B cell (primary cell): ENCODE results near the gene POLD4. TPM values are rescaled to one million over a fixed set of nuclear protein-coding genes. Genes with fewer than 3 reads are reported as not detected.

Experiments
- ATAC-seq: fragments of 200-7000 bp; cut with Tn5 transposase; one replicate; pipeline ENCODE4 v1.10.0; 2021; ENCODE audit warnings: low read depth, mild to moderate bottlenecking, moderate number of reproducible peaks, moderate library complexity
- CTCF ChIA-PET: fragments of 350-600 bp; sonication (Branson Sonifier 250); formaldehyde crosslinking; loops from one replicate; lab custom pipeline; 2021; ENCODE audit warnings: antibody characterized with exemption, inconsistent platforms; lab: Charles Lee
- POLR2A ChIA-PET: fragments of 350-600 bp; sonication (Branson Sonifier 250); formaldehyde crosslinking; loops from one replicate; lab custom pipeline; 2021; ENCODE audit warnings: antibody characterized with exemption; lab: Charles Lee
- DNase-seq: peaks from one replicate; pipeline ENCODE4 v3.0.0; 2013
- H2AFZ ChIP-seq: 2 replicates; pipeline ENCODE4 v1.6.1; 2012; ENCODE audit warnings: mild to moderate bottlenecking, low read depth, low read length; ENCODE audit not compliant: insufficient read depth, poor library complexity, severe bottlenecking
- H3K27ac ChIP-seq, 2 donors: 1 replicate in 1 of 2; 2 replicates in 1 of 2; pipeline ENCODE4 v1.5.1; 2012 to 2013; ENCODE audit warnings: low read length in 2 of 2, mild to moderate bottlenecking in 2 of 2, moderate library complexity in 1 of 2
- H3K27me3 ChIP-seq, 4 experiments: fragments of 200-600 bp in 1 of 4; sonication (generic) in 1 of 4; replicated peaks in 1 of 4; 1 replicate in 2 of 4; 2 replicates in 2 of 4; pipeline versions ENCODE4 v1.6.1 to v1.7.0; 2013 to 2016; ENCODE audit warnings: low read length in 3 of 4, mild to moderate bottlenecking in 2 of 4, mixed read lengths in 1 of 4, moderate library complexity in 1 of 4; ENCODE audit not compliant: insufficient read depth in 4 of 4, control insufficient read depth in 3 of 4; ENCODE audit errors: control extremely low read depth in 1 of 4
- H3K36me3 ChIP-seq, 2 experiments: replicated peaks in 1 of 2; 1 replicate in 1 of 2; 2 replicates in 1 of 2; pipeline versions ENCODE4 v1.6.1 to v1.7.1; 2013; ENCODE audit warnings: low read length in 1 of 2; ENCODE audit not compliant: insufficient read depth in 2 of 2, control insufficient read depth in 1 of 2; ENCODE audit errors: control extremely low read depth in 1 of 2, extremely low read depth in 1 of 2
- H3K4me1 ChIP-seq, 2 donors: fragments of 200-600 bp in 1 of 2; sonication (generic) in 1 of 2; 1 replicate in 1 of 2; 2 replicates in 1 of 2; pipeline versions ENCODE4 v1.5.1 to v1.6.1; 2013 to 2017; ENCODE audit warnings: low read length in 2 of 2; ENCODE audit not compliant: control insufficient read depth in 2 of 2, insufficient read depth in 2 of 2
- H3K4me2 ChIP-seq: replicated peaks from 2 replicates; pipeline ENCODE3; 2012; ENCODE audit warnings: mild to moderate bottlenecking, low read depth, low read length; ENCODE audit not compliant: poor library complexity, severe bottlenecking
- H3K4me3 ChIP-seq, 5 experiments: fragments of 200-600 bp in 1 of 5; sonication (generic) in 1 of 5; 1 replicate in 3 of 5; 2 replicates in 2 of 5; pipeline versions ENCODE4 v1.5.1 to v1.7.0; 2011 to 2016; ENCODE audit warnings: low read length in 4 of 5, mild to moderate bottlenecking in 4 of 5, low read depth in 2 of 5, control low read depth in 1 of 5, moderate library complexity in 1 of 5; ENCODE audit not compliant: insufficient read depth in 1 of 5; ENCODE audit errors: control extremely low read depth in 1 of 5, extremely low read depth in 1 of 5
- H3K79me2 ChIP-seq: fragments of 200-600 bp; sonication (generic); one replicate; pipeline ENCODE4 v1.6.0; 2016; ENCODE audit warnings: low read length; ENCODE audit not compliant: control insufficient read depth, insufficient read depth
- H3K9ac ChIP-seq: fragments of 200-600 bp; sonication (generic); 2 replicates; pipeline ENCODE4 v1.6.1; 2017; ENCODE audit warnings: mild to moderate bottlenecking, low read length, moderate library complexity
- H3K9me3 ChIP-seq, 3 donors: one replicate each; pipeline versions ENCODE4 v1.6.1 to v1.7.1; 2013; ENCODE audit warnings: low read length in 2 of 3; ENCODE audit not compliant: control insufficient read depth in 2 of 3, insufficient read depth in 1 of 3; ENCODE audit errors: control extremely low read depth in 1 of 3
- H4K20me1 ChIP-seq: 2 replicates; pipeline ENCODE4 v1.6.0; 2012; ENCODE audit warnings: mild to moderate bottlenecking, low read length; ENCODE audit not compliant: insufficient read depth, control insufficient read depth, poor library complexity, severe bottlenecking
- H3K27ac Mint-ChIP-seq: one replicate; pipeline ENCODE4 v1.8.0; 2021; ENCODE audit warnings: mixed read lengths
- H3K27me3 Mint-ChIP-seq: one replicate; pipeline ENCODE4 v1.8.0; 2021; ENCODE audit warnings: mixed read lengths
- H3K4me1 Mint-ChIP-seq: one replicate; pipeline ENCODE4 v1.8.0; 2021; ENCODE audit warnings: mixed read lengths
- H3K4me3 Mint-ChIP-seq: one replicate; pipeline ENCODE4 v1.8.0; 2021; ENCODE audit warnings: mixed read lengths
- H3K9me3 Mint-ChIP-seq: one replicate; pipeline ENCODE4 v1.8.0; 2022; ENCODE audit warnings: mixed read lengths; ENCODE audit not compliant: insufficient read depth
- EZH2 ChIP-seq: IDR thresholded peaks from 2 replicates; pipeline ENCODE4 v1.6.1; 2012; ENCODE audit warnings: borderline replicate concordance, low read depth, mild to moderate bottlenecking, moderate library complexity, low read length; ENCODE audit not compliant: insufficient read depth, poor library complexity, severe bottlenecking
- WGBS: methylation state at CpG from one replicate; pipeline ENCODE4 v1.1.5; 2013; ENCODE audit warnings: missing lambda C conversion rate; ENCODE audit not compliant: insufficient coverage; 5-methylcytosine and 5-hydroxymethylcytosine counted together
- intact Hi-C: fragments of 100-400 bp; cut with micrococcal nuclease; formaldehyde crosslinking; loops from one replicate; pipeline ENCODE4 v1.10.0; 2022
- polyA plus RNA-seq: library from polyadenylated mRNA; depleted of rRNA; stranded (reverse); fragments of >200 nt; gene quantifications from 2 replicates; pipeline ENCODE4 v1.2.3, GENCODE V29; 2012
- total RNA-seq, 2 donors: library from RNA; stranded (reverse); fragments of 120-200 nt in 1 of 2; gene quantifications; 1 replicate in 1 of 2; 2 replicates in 1 of 2; pipeline versions ENCODE4 v1.2.3 to v1.2.4, GENCODE V29; 2013 to 2022
- TF ChIP-seq, protein P1 (sequence below): fragments of 200-600 bp; IDR thresholded peaks from one replicate; pipeline ENCODE4 v1.8.0; 2022; ENCODE audit warnings: antibody characterized with exemption, mild to moderate bottlenecking

The POLD4 gene
- total and polyA plus RNA-seq, 2 donors (not counting 1 experiment from before 2014, with no cell fraction given), result 210 to 559 TPM

DNA sequence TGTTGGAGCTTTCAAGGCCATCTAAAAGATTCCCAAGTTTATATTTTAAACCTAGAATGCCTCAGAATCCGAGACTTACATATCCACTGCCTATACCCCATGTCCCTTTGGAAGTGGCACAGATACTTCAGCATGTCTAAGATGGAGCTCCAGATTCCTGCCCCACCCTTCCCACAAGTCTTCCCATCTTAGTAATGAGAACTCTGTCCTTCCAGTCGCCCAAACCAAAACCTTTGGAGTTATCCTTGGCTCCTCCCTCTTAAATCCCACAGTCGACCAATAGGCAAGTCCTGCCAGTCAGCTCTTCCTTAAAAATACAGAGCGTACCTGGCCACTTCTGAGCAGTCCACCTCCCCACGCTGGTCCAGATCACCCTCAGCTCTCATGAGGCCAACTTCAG is 4.3 kb downstream of the POLD4 start:
- 95% methylated on average over 5 of the region's 5 CpGs for WGBS
- Histone ChIP-seq H3K79me2 (peaks cover 60% of the 10 kb centered on the region), H2AFZ (no peak overlapping the region), H3K4me3 (no peak overlapping the region), H4K20me1 (peaks cover 20% of the 10 kb centered on the region), H3K9ac (no peak overlapping the region), H3K9me3 (no peaks in the 10 kb centered on the region), H3K4me1 (peaks cover 70 to 88% of the 10 kb centered on the region in 2 donors), H3K27ac (peak overlapping the region in 1 of 2 donors; percentile 65), H3K4me2 (peak overlapping the region; percentile 57), H3K36me3 (peaks cover 0 to 9% of the 10 kb centered on the region in 2 experiments), H3K27me3 (no peaks in the 10 kb centered on the region)
- Mint-ChIP-seq H3K9me3 (no peaks in the 10 kb centered on the region), H3K4me1 (peaks cover 78% of the 10 kb centered on the region), H3K27me3 (no peaks in the 10 kb centered on the region), H3K4me3 (no peak overlapping the region), H3K27ac (peak overlapping the region; percentile 84)
- intact Hi-C loops, result loop anchor here (10.0 kb wide), 1 partner anchor 234 kb away; the partner anchor contains the start of gene KDM2A
- ChIA-PET POLR2A (interaction anchor here (0.6 to 0.7 kb wide), 4 partner anchors 11 to 32 kb away, joined by 3 to 4 read pairs (median 4); partner anchors contain the start of gene CLCF1), CTCF (interaction anchor here (1.2 to 39.5 kb wide), 5 partner anchors 23 to 109 kb away, joined by 3 to 2379 read pairs (median 4); partner anchors contain the start of genes ANKRD13D, CLCF1, POLD4 and RAD9A)
- TF ChIP-seq EZH2, result no peak
- TF ChIP-seq, protein P1, sequence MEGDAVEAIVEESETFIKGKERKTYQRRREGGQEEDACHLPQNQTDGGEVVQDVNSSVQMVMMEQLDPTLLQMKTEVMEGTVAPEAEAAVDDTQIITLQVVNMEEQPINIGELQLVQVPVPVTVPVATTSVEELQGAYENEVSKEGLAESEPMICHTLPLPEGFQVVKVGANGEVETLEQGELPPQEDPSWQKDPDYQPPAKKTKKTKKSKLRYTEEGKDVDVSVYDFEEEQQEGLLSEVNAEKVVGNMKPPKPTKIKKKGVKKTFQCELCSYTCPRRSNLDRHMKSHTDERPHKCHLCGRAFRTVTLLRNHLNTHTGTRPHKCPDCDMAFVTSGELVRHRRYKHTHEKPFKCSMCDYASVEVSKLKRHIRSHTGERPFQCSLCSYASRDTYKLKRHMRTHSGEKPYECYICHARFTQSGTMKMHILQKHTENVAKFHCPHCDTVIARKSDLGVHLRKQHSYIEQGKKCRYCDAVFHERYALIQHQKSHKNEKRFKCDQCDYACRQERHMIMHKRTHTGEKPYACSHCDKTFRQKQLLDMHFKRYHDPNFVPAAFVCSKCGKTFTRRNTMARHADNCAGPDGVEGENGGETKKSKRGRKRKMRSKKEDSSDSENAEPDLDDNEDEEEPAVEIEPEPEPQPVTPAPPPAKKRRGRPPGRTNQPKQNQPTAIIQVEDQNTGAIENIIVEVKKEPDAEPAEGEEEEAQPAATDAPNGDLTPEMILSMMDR, result no peak
- ATAC-seq (no peak), DNase-seq (no peak)
